DND-41 (cell line): ENCODE measurements around the gene FHIT.

Experiments
- ATAC-seq: fragments of 200-7000 bp; cut with Tn5 transposase; 3 replicates; pipeline ENCODE4 v1.9.1; 2021; ENCODE audit warnings: low read depth; ENCODE audit not compliant: insufficient read depth
- DNase-seq: peaks from one replicate; pipeline ENCODE4 v3.0.0-alpha.2; 2020
- H2AFZ ChIP-seq: 2 replicates; pipeline ENCODE4 v1.6.0; 2012; ENCODE audit warnings: low read depth, low read length
- H3K27ac ChIP-seq: 2 replicates; pipeline ENCODE4 v1.5.1; 2012; ENCODE audit warnings: low read length, inconsistent platforms
- H3K27me3 ChIP-seq: fragments of 200-600 bp; sonication (generic); 2 replicates; pipeline ENCODE4 v1.6.0; 2012; ENCODE audit warnings: low read length, mild to moderate bottlenecking, inconsistent platforms; ENCODE audit not compliant: insufficient read depth, poor library complexity
- H3K36me3 ChIP-seq: 2 replicates; pipeline ENCODE4 v1.5.1; 2012; ENCODE audit warnings: low read length, inconsistent platforms; ENCODE audit not compliant: insufficient read depth
- H3K4me1 ChIP-seq: 2 replicates; pipeline ENCODE4 v1.5.1; 2012; ENCODE audit warnings: mild to moderate bottlenecking, low read length; ENCODE audit not compliant: insufficient read depth
- H3K4me2 ChIP-seq: 2 replicates; pipeline ENCODE4 v1.6.0; 2012; ENCODE audit warnings: mild to moderate bottlenecking, moderate library complexity, low read length, inconsistent platforms; ENCODE audit not compliant: insufficient read depth
- H3K4me3 ChIP-seq, 2 experiments: fragments of 200-600 bp in 1 of 2; shearing (Covaris generic) in 1 of 2; 2 replicates each; pipeline ENCODE4 v1.5.1; 2012 to 2016; ENCODE audit warnings: inconsistent platforms in 2 of 2, low read length in 2 of 2, mild to moderate bottlenecking in 2 of 2, low read depth in 1 of 2, moderate library complexity in 1 of 2
- H3K79me2 ChIP-seq: 2 replicates; pipeline ENCODE4 v1.6.0; 2012; ENCODE audit warnings: low read length, inconsistent platforms; ENCODE audit not compliant: insufficient read depth
- H3K9ac ChIP-seq: 2 replicates; pipeline ENCODE4 v1.6.0; 2012; ENCODE audit warnings: low read depth, mild to moderate bottlenecking, inconsistent platforms, low read length, moderate library complexity
- H3K9me3 ChIP-seq: 2 replicates; pipeline ENCODE4 v1.5.1; 2012; ENCODE audit warnings: low read length, moderate library complexity, mild to moderate bottlenecking, inconsistent platforms; ENCODE audit not compliant: insufficient read depth, severe bottlenecking
- H4K20me1 ChIP-seq: 2 replicates; pipeline ENCODE4 v1.6.0; 2012; ENCODE audit warnings: low read length; ENCODE audit not compliant: insufficient read depth
- CTCF ChIP-seq: IDR thresholded peaks from 2 replicates; pipeline ENCODE4 v1.5.1; 2012; ENCODE audit warnings: borderline replicate concordance, low read length, moderate library complexity, mild to moderate bottlenecking; ENCODE audit not compliant: poor library complexity, severe bottlenecking; ENCODE audit errors: extremely low read depth
- EZH2 ChIP-seq: IDR thresholded peaks from 3 replicates; pipeline ENCODE4 v1.6.1; 2012; ENCODE audit warnings: borderline replicate concordance, low read depth, mild to moderate bottlenecking, moderate library complexity, low read length, inconsistent platforms; ENCODE audit not compliant: severe bottlenecking

Gene FHIT

GRCh38 chr3:60281970-60282369, 969.3 kb downstream of the FHIT start:
- H3K9me3 ChIP-seq: peaks cover 10% of the 10 kb centered on the region
- no peaks in the 10 kb centered on the region for H4K20me1 ChIP-seq
- no peak overlapping the region for H2AFZ ChIP-seq
- no peak overlapping the region for H3K27ac ChIP-seq
- DNase-seq (no peak), ATAC-seq (no peak)
- no peaks in the 10 kb centered on the region for H3K79me2 ChIP-seq
- H3K4me2 ChIP-seq: no peak overlapping the region
- H3K4me1 ChIP-seq: no peaks in the 10 kb centered on the region
- H3K4me3 ChIP-seq: no peak overlapping the region
- H3K27me3 ChIP-seq: no peaks in the 10 kb centered on the region
- no peak overlapping the region for H3K9ac ChIP-seq
- H3K36me3 ChIP-seq: no peaks in the 10 kb centered on the region
- TF ChIP-seq CTCF (no peak), EZH2 (no peak)

DNA sequence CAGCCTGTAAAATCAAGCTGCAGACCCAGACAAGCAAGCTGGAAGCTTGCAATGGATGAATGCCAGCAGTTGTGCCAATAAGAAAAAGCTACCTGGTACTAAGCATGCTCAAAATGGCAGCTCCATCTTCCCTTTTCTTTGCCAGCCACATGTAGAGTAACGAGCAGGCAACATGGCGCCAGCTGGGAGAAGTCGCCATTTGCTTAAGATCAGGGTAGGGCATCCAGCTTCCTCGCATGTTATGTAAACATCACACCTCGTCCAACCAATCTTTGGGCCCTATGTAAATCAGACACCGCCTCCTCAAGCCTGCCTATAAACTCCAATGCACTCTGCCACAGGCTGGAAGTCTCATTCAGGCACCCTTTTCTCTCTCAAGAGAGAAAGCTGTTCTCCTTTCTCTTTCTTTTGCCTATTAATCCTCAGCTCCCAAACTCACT, 973.9 kb downstream of the FHIT start:
- no peaks in the 10 kb centered on the region for H3K79me2 ChIP-seq
- no peak overlapping the region for H3K4me3 ChIP-seq
- H3K9ac ChIP-seq: no peak overlapping the region
- ATAC-seq (no peak), DNase-seq (no peak)
- H3K27ac ChIP-seq: no peak overlapping the region
- H2AFZ ChIP-seq: no peak overlapping the region
- no peak overlapping the region for H3K4me2 ChIP-seq
- no peak for TF ChIP-seq EZH2
- TF ChIP-seq CTCF: no peak
- H3K9me3 ChIP-seq: peaks cover 4% of the 10 kb centered on the region
- no peaks in the 10 kb centered on the region for H3K36me3 ChIP-seq
- H3K4me1 ChIP-seq: no peaks in the 10 kb centered on the region; the same call in 1 of the 2 replicates
- no peaks in the 10 kb centered on the region for H4K20me1 ChIP-seq
- no peaks in the 10 kb centered on the region for H3K27me3 ChIP-seq

DNA sequence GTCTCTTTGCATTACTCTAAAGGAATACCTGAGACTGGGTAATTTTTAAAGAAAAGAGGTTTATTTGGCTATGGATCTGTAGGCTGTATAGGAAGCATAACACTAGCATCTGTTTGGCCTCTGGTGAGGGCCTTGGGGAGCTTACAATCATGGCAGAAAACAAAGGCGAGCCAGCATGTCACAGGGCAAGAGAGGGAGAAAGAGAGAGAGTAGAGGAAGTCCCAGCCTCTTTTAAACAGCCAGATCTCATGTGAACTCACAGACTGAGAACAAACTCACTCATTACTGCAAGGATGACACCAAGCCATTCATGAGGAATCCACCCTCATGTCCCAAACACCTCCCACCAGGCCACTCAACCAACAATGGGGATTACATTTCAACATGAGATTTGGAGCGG, 974.6 kb downstream of the FHIT start:
- Histone ChIP-seq H3K27ac (no peak overlapping the region), H3K4me2 (no peak overlapping the region), H3K9ac (no peak overlapping the region), H2AFZ (0 out of 2 replicates have a peak overlapping the region, but pooled peaks have one; percentile 1), H3K4me1 (no peaks in the 10 kb centered on the region; the same call in 1 of the 2 replicates), H3K27me3 (no peaks in the 10 kb centered on the region), H3K4me3 (no peak overlapping the region), H3K36me3 (no peaks in the 10 kb centered on the region), H4K20me1 (no peaks in the 10 kb centered on the region), H3K79me2 (no peaks in the 10 kb centered on the region), H3K9me3 (peaks cover 4% of the 10 kb centered on the region)
- no peak for DNase-seq
- no peak for ATAC-seq
- no peak for TF ChIP-seq CTCF
- no peak for TF ChIP-seq EZH2

- H2AFZ ChIP-seq: no peak overlapping the region
- no peak overlapping the region for H3K4me3 ChIP-seq
- H4K20me1 ChIP-seq: no peaks in the 10 kb centered on the region
- no peaks in the 10 kb centered on the region for H3K27me3 ChIP-seq
- no peak for DNase-seq
- H3K9ac ChIP-seq: no peak overlapping the region
- no peaks in the 10 kb centered on the region for H3K79me2 ChIP-seq
- no peak for ATAC-seq
- H3K9me3 ChIP-seq: peaks cover 4% of the 10 kb centered on the region
- H3K27ac ChIP-seq: no peak overlapping the region
- H3K4me1 ChIP-seq: no peaks in the 10 kb centered on the region; the same call in 1 of the 2 replicates
- no peak for TF ChIP-seq EZH2
- no peak for TF ChIP-seq CTCF
- no peak overlapping the region for H3K4me2 ChIP-seq
- H3K36me3 ChIP-seq: no peaks in the 10 kb centered on the region
These were observed 976.6 kb downstream of the FHIT start for GRCh38 chr3:60274646-60275045.
